ENCODE measurements around the gene LMF1.

GRCh38 chr16:967077-967541 lies 3.7 kb downstream of the LMF1 start:
- TF ChIP-seq EGR1 (IDR thresholded peaks at IDR 0.05; ENCODE audit: borderline replicate concordance, low read depth, low read length), result no peak
- no peak for TF ChIP-seq GTF2F1 (IDR thresholded peaks at IDR 0.05; ENCODE audit: borderline replicate concordance, low read depth, low read length)
- TF ChIP-seq CTCF (IDR thresholded peaks at IDR 0.05; ENCODE audit: control extremely low read depth in 1 of 3, insufficient read depth in 1 of 3, low read depth in 1 of 3, low read length in 3 of 3), result no peak
- TF ChIP-seq EZH2 (IDR thresholded peaks at IDR 0.05; ENCODE audit: low read depth, low read length, severe bottlenecking), result no peak
- TF ChIP-seq SP1 (IDR thresholded peaks at IDR 0.05; ENCODE audit: low read depth, low read length), result no peak
- no peak for TF ChIP-seq JUND (IDR thresholded peaks at IDR 0.05; ENCODE audit: low read length)
- no peak for TF ChIP-seq SIN3A (conservative IDR thresholded peaks at IDR 0.05 in 1 of 2, IDR thresholded peaks at IDR 0.05 in 1 of 2; ENCODE audit: low read depth in 1 of 2, low read length in 2 of 2)
- no peak for TF ChIP-seq RNF2 (IDR thresholded peaks at IDR 0.05; ENCODE audit: borderline replicate concordance, low read depth, low read length, missing control alignments, poor library complexity, severe bottlenecking)
- no peak for TF ChIP-seq E2F6 (IDR thresholded peaks at IDR 0.05)
- TF ChIP-seq CHD2 (IDR thresholded peaks at IDR 0.05; ENCODE audit: low read length), result no peak
- no peak for TF ChIP-seq KDM1A (IDR thresholded peaks at IDR 0.05; ENCODE audit: borderline replicate concordance, low read length)
- no peak for TF ChIP-seq SIX5 (IDR thresholded peaks at IDR 0.05; ENCODE audit: low read depth, low read length)

Measured in H1 (cell line).